ENCODE measurements around the gene CCDC170. TPM values are rescaled to one million over a fixed set of nuclear protein-coding genes. Genes with fewer than 3 reads are reported as not detected.

CCDC170 gene
- total RNA-seq, 1 experiment from 2014 or later: not detected

DNA sequence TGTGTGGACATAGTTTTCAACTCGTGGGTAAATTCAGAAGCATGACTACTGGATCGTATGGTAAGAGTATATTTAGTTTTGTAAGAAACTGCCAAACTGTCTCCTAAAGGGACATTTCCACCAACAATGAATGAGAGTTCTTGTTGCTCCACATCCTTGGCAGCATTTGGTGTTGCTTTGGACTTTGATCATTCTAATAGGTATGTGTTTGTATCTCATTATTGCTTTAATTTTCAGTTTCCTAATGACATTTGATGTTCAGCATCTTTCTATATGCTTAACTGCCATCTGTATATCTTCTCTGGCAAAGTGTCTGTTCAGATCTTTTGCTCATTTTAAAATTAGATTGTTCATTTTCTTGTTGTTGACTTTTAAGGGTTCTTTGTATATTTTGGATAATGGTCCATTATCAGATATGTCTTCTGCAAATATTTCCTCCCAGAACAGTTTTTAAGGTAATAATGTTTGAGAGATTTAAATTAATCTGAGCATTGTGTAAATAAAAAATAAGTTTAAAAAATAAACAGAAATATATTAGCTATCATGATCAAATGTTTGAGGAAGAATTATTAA, 138.7 kb downstream of the CCDC170 start:
- H3K9ac ChIP-seq (ENCODE audit: low read length): no peak overlapping the region
- peaks cover 18% of the 10 kb centered on the region for H3K4me1 ChIP-seq (ENCODE audit: insufficient read depth, low read length)
- H3K79me2 ChIP-seq (ENCODE audit: low read length): no peaks in the 10 kb centered on the region
- intact Hi-C loops (cut with micrococcal nuclease): no loop called here
- no peaks in the 10 kb centered on the region for H4K20me1 ChIP-seq (ENCODE audit: low read length)
- ChIA-PET CTCF (no interaction called here), POLR2A (ENCODE audit: unreplicated experiment) (no interaction called here)
- H3K27me3 ChIP-seq (ENCODE audit: low read length): no peaks in the 10 kb centered on the region
- no peak for TF ChIP-seq EZH2phosphoT487 (IDR thresholded peaks at IDR 0.05; ENCODE audit: borderline replicate concordance, low read length)
- TF ChIP-seq, protein P1, sequence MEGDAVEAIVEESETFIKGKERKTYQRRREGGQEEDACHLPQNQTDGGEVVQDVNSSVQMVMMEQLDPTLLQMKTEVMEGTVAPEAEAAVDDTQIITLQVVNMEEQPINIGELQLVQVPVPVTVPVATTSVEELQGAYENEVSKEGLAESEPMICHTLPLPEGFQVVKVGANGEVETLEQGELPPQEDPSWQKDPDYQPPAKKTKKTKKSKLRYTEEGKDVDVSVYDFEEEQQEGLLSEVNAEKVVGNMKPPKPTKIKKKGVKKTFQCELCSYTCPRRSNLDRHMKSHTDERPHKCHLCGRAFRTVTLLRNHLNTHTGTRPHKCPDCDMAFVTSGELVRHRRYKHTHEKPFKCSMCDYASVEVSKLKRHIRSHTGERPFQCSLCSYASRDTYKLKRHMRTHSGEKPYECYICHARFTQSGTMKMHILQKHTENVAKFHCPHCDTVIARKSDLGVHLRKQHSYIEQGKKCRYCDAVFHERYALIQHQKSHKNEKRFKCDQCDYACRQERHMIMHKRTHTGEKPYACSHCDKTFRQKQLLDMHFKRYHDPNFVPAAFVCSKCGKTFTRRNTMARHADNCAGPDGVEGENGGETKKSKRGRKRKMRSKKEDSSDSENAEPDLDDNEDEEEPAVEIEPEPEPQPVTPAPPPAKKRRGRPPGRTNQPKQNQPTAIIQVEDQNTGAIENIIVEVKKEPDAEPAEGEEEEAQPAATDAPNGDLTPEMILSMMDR (conservative IDR thresholded peaks at IDR 0.05; ENCODE audit: low read depth, low read length): no peak
- TF ChIP-seq EZH2 (IDR thresholded peaks at IDR 0.05; ENCODE audit: low read length, unreplicated experiment): no peak
- no peak for DNase-seq
- 0 out of 2 replicates have a peak overlapping the region, but pooled peaks have one; percentile 34 for H2AFZ ChIP-seq (ENCODE audit: low read length)
- no peaks in the 10 kb centered on the region for H3F3A ChIP-seq (ENCODE audit: low read length, unreplicated experiment)
- no peak overlapping the region for H3K27ac ChIP-seq (ENCODE audit: low read length)
- no peak overlapping the region for H3K4me2 ChIP-seq (ENCODE audit: low read length)
- no TSS peak for BruUV-seq (replicated peaks)
- H3K9me2 ChIP-seq (replicated peaks; ENCODE audit: low read length): no peaks in the 10 kb centered on the region
- H3K4me3 ChIP-seq (ENCODE audit: low read length): no peak overlapping the region
- no peaks in the 10 kb centered on the region for H3K9me3 ChIP-seq (ENCODE audit: low read length)
- no peak for ATAC-seq
- no peaks in the 10 kb centered on the region for H3K36me3 ChIP-seq (ENCODE audit: low read depth, low read length)

GRCh38 chr6:151633526-151634335, 139.9 kb downstream of the CCDC170 start:
- H3K4me2 ChIP-seq (ENCODE audit: low read length): no peak overlapping the region
- intact Hi-C loops (cut with micrococcal nuclease): no loop called here
- no peak overlapping the region for H3K9ac ChIP-seq (ENCODE audit: low read length)
- ChIA-PET POLR2A (ENCODE audit: unreplicated experiment) (no interaction called here), CTCF (no interaction called here)
- no peaks in the 10 kb centered on the region for H3K9me3 ChIP-seq (ENCODE audit: low read length)
- no peaks in the 10 kb centered on the region for H3K27me3 ChIP-seq (ENCODE audit: low read length)
- DNase-seq (no peak), ATAC-seq (no peak)
- no peaks in the 10 kb centered on the region for H3F3A ChIP-seq (ENCODE audit: low read length, unreplicated experiment)
- TF ChIP-seq EZH2phosphoT487 (IDR thresholded peaks at IDR 0.05; ENCODE audit: borderline replicate concordance, low read length): no peak
- H3K9me2 ChIP-seq (replicated peaks; ENCODE audit: low read length): no peaks in the 10 kb centered on the region
- no peak overlapping the region for H3K4me3 ChIP-seq (ENCODE audit: low read length)
- no peaks in the 10 kb centered on the region for H4K20me1 ChIP-seq (ENCODE audit: low read length)
- H2AFZ ChIP-seq (ENCODE audit: low read length): no peak overlapping the region
- H3K4me1 ChIP-seq (ENCODE audit: insufficient read depth, low read length): peaks cover 7% of the 10 kb centered on the region; the same call in 1 of the 2 replicates
- no peak overlapping the region for H3K27ac ChIP-seq (ENCODE audit: low read length)
- no peaks in the 10 kb centered on the region for H3K36me3 ChIP-seq (ENCODE audit: low read depth, low read length)
- no peaks in the 10 kb centered on the region for H3K79me2 ChIP-seq (ENCODE audit: low read length)
- no TSS peak for BruUV-seq (replicated peaks)

- Histone ChIP-seq H3K9ac (ENCODE audit: low read length) (no peak overlapping the region), H3K4me3 (ENCODE audit: low read length) (no peak overlapping the region), H3K79me2 (ENCODE audit: low read length) (no peaks in the 10 kb centered on the region), H3K4me2 (ENCODE audit: low read length) (no peak overlapping the region), H3K4me1 (ENCODE audit: insufficient read depth, low read length) (0 out of 2 replicates have a peak, but pooled peaks cover 4% of the 10 kb centered on the region), H3K27ac (ENCODE audit: low read length) (no peak overlapping the region), H2AFZ (ENCODE audit: low read length) (no peak overlapping the region), H3K27me3 (ENCODE audit: low read length) (no peaks in the 10 kb centered on the region), H4K20me1 (ENCODE audit: low read length) (no peaks in the 10 kb centered on the region), H3K9me2 (replicated peaks; ENCODE audit: low read length) (no peaks in the 10 kb centered on the region), H3K9me3 (ENCODE audit: low read length) (no peaks in the 10 kb centered on the region), H3F3A (ENCODE audit: low read length, unreplicated experiment) (no peaks in the 10 kb centered on the region), H3K36me3 (ENCODE audit: low read depth, low read length) (no peaks in the 10 kb centered on the region)
- DNase-seq (no peak), ATAC-seq (no peak)
- no TSS peak for BruUV-seq (replicated peaks)
- ChIA-PET CTCF (no interaction called here), POLR2A (ENCODE audit: unreplicated experiment) (no interaction called here)
- intact Hi-C loops (cut with micrococcal nuclease): no loop called here
- TF ChIP-seq EZH2 (IDR thresholded peaks at IDR 0.05; ENCODE audit: low read length, unreplicated experiment) (no peak), EZH2phosphoT487 (IDR thresholded peaks at IDR 0.05; ENCODE audit: borderline replicate concordance, low read length) (no peak)
- TF ChIP-seq, protein P1 (conservative IDR thresholded peaks at IDR 0.05; ENCODE audit: low read depth, low read length): no peak
These were observed 140.5 kb downstream of the CCDC170 start for GRCh38 chr6:151634336-151634720.
